A549 (cell line): ENCODE measurements around the gene MLXIP. TPM values are rescaled to one million over a fixed set of nuclear protein-coding genes. Genes with fewer than 3 reads are reported as not detected.
A peak's percentile ranks its signal among the peaks of the same experiment; 100 is the strongest.

ENCODE experiments used
- ATAC-seq, 2 experiments: fragments of 200-7000 bp in 1 of 2; fragments of >200 bp in 1 of 2; cut with Nextera tagmentation in 1 of 2; cut with Tn5 transposase in 1 of 2; 3 replicates each; pipeline versions ENCODE4 v1.8.0 to v1.9.1; 2018 to 2020; ENCODE audit warnings: mild to moderate bottlenecking in 1 of 2, moderate library complexity in 1 of 2
- CTCF ChIA-PET: fragments of 300-600 bp; sonication (Branson Sonifier 250); formaldehyde crosslinking; extraction: SDS; loops from one replicate; lab custom pipeline; 2021; ENCODE audit warnings: antibody characterized with exemption, inconsistent platforms; lab: Yijun Ruan, JAX
- POLR2A ChIA-PET: fragments of 350-600 bp; formaldehyde crosslinking; extraction: SDS; loops from one replicate; lab custom pipeline; 2021; ENCODE audit warnings: antibody characterized with exemption, inconsistent platforms; lab: Yijun Ruan, JAX
- DNase-seq, 2 experiments: peaks; one replicate each; pipeline versions ENCODE4 v3.0.0 to v3.0.0-alpha.2; 2011 to 2016; ENCODE audit warnings: low read depth in 1 of 2, low spot score in 1 of 2
- FAIRE-seq: peaks from 2 replicates; lab custom pipeline; 2011; peaks lifted over from hg19 to GRCh38; lab: Jason Lieb, UNC
- H3K27ac ChIP-seq, 2 experiments: fragments of >200 bp; sonication (Bioruptor Twin); formaldehyde crosslinking; 3 replicates each; pipeline ENCODE4 v1.5.1; 2016 to 2017
- H3K4me1 ChIP-seq: fragments of >200 bp; sonication (Bioruptor Twin); formaldehyde crosslinking; 3 replicates; pipeline ENCODE4 v1.6.1; 2016
- H3K4me2 ChIP-seq: fragments of >200 bp; sonication (Bioruptor Twin); formaldehyde crosslinking; 3 replicates; pipeline ENCODE4 v1.6.1; 2016
- H3K4me3 ChIP-seq: fragments of >200 bp; sonication (Bioruptor Twin); formaldehyde crosslinking; 3 replicates; pipeline ENCODE4 v1.5.1; 2016
- H3K9me3 ChIP-seq: fragments of >200 bp; sonication (Bioruptor Twin); formaldehyde crosslinking; 3 replicates; pipeline ENCODE4 v1.6.1; 2016
- BHLHE40 ChIP-seq: IDR thresholded peaks from 2 replicates; pipeline ENCODE4 v1.6.1; 2012; ENCODE audit warnings: low read depth, low read length, inconsistent platforms
- CEBPB ChIP-seq, 2 experiments: fragments of >200 bp in 1 of 2; sonication (Bioruptor Twin) in 1 of 2; formaldehyde crosslinking in 1 of 2; IDR thresholded peaks; 2 replicates each; pipeline ENCODE4 v1.6.1; 2012 to 2016
- E2F6 ChIP-seq: IDR thresholded peaks from 2 replicates; pipeline ENCODE4 v1.6.1; 2012; ENCODE audit warnings: low read depth, borderline replicate concordance
- EHF ChIP-seq: fragments of 250-450 bp; sonication (Bioruptor Pico); IDR thresholded peaks from 2 replicates; pipeline ENCODE4 v1.5.0; 2020; ENCODE audit warnings: mild to moderate bottlenecking
- ESRRA ChIP-seq: fragments of 150-350 bp; IDR thresholded peaks from 2 replicates; pipeline ENCODE4 v1.6.1; 2014; ENCODE audit warnings: mild to moderate bottlenecking, low read length, borderline replicate concordance
- FOSB ChIP-seq: fragments of 250-450 bp; sonication (Bioruptor Pico); IDR thresholded peaks from 2 replicates; pipeline ENCODE4 v1.5.0; 2020; ENCODE audit warnings: mild to moderate bottlenecking, moderate library complexity
- FOSL2 ChIP-seq, 2 experiments: fragments of 450-650 bp in 1 of 2; fragments of >200 bp in 1 of 2; sonication (Bioruptor Twin) in 1 of 2; formaldehyde crosslinking; IDR thresholded peaks; 2 replicates each; pipeline versions ENCODE4 v1.5.0 to v1.6.1; 2016 to 2020; ENCODE audit warnings: mild to moderate bottlenecking in 1 of 2, moderate library complexity in 1 of 2
- FOXS1 ChIP-seq: fragments of 250-450 bp; sonication (Bioruptor Pico); IDR thresholded peaks from 2 replicates; pipeline ENCODE4 v1.5.0; 2020; ENCODE audit warnings: mild to moderate bottlenecking, moderate library complexity
- HDAC2 ChIP-seq: fragments of 200-600 bp; sonication (generic); IDR thresholded peaks from 2 replicates; pipeline ENCODE4 v1.6.1; 2016
- HEYL ChIP-seq: fragments of 250-450 bp; sonication (Bioruptor Pico); IDR thresholded peaks from 2 replicates; pipeline ENCODE4 v1.8.0; 2021; ENCODE audit warnings: mild to moderate bottlenecking, moderate library complexity
- HOXA7 ChIP-seq: fragments of 250-450 bp; sonication (Bioruptor Pico); IDR thresholded peaks from 2 replicates; pipeline ENCODE4 v1.5.0; 2020; ENCODE audit warnings: mild to moderate bottlenecking, moderate library complexity
- HOXB13 ChIP-seq: fragments of 250-450 bp; sonication (Bioruptor Pico); IDR thresholded peaks from 2 replicates; pipeline ENCODE4 v1.5.0; 2020; ENCODE audit warnings: low read depth, mild to moderate bottlenecking, moderate library complexity
- HOXB5 ChIP-seq: fragments of 250-450 bp; sonication (Bioruptor Pico); IDR thresholded peaks from 2 replicates; pipeline ENCODE4 v1.5.0; 2020; ENCODE audit warnings: mild to moderate bottlenecking, moderate library complexity
- JUN ChIP-seq, 2 experiments: fragments of >200 bp; sonication (Bioruptor Twin); formaldehyde crosslinking; IDR thresholded peaks; 2 replicates in 1 of 2; 3 replicates in 1 of 2; pipeline ENCODE4 v1.6.1; 2016 to 2017
- JUNB ChIP-seq: fragments of >200 bp; sonication (Bioruptor Twin); formaldehyde crosslinking; IDR thresholded peaks from 2 replicates; pipeline ENCODE4 v1.6.1; 2016
- MAFK ChIP-seq: fragments of 450-650 bp; IDR thresholded peaks from 2 replicates; pipeline ENCODE4 v1.6.1; 2014; ENCODE audit not compliant: partially characterized antibody
- NFE2L2 ChIP-seq: fragments of 150-350 bp; conservative IDR thresholded peaks from 2 replicates; pipeline ENCODE4 v1.6.1; 2014; ENCODE audit warnings: low read length
- NPAS2 ChIP-seq: fragments of 250-450 bp; sonication (Bioruptor Pico); IDR thresholded peaks from 2 replicates; pipeline ENCODE4 v1.8.0; 2022; ENCODE audit warnings: mild to moderate bottlenecking, moderate library complexity, borderline replicate concordance
- NR3C1 ChIP-seq: fragments of >200 bp; sonication (Bioruptor Twin); formaldehyde crosslinking; IDR thresholded peaks from 3 replicates; pipeline ENCODE4 v1.6.1; 2017
- PHF8 ChIP-seq: fragments of 200-600 bp; sonication (generic); IDR thresholded peaks from 2 replicates; pipeline ENCODE4 v1.6.1; 2016; ENCODE audit warnings: low read depth, mild to moderate bottlenecking, antibody characterized with exemption, moderate library complexity, borderline replicate concordance
- POLR2A ChIP-seq: IDR thresholded peaks from 2 replicates; pipeline ENCODE4 v1.6.1; 2012; ENCODE audit warnings: mild to moderate bottlenecking, low read length
- REST ChIP-seq: fragments of 200-600 bp; sonication (generic); IDR thresholded peaks from 2 replicates; pipeline ENCODE4 v1.6.1; 2016; ENCODE audit warnings: antibody characterized with exemption, mild to moderate bottlenecking, moderate library complexity
- SMC3 ChIP-seq: fragments of >200 bp; sonication (Bioruptor Twin); formaldehyde crosslinking; IDR thresholded peaks from 3 replicates; pipeline ENCODE4 v1.6.1; 2018; ENCODE audit warnings: inconsistent platforms
- TFCP2L1 ChIP-seq: fragments of 250-450 bp; sonication (Bioruptor Pico); IDR thresholded peaks from 2 replicates; pipeline ENCODE4 v1.5.0; 2021; ENCODE audit warnings: mild to moderate bottlenecking
- ZC3H11A ChIP-seq: fragments of 450-650 bp; IDR thresholded peaks from 2 replicates; pipeline ENCODE4 v1.6.1; 2014; ENCODE audit warnings: antibody characterized with exemption, mild to moderate bottlenecking
- ZFP36 ChIP-seq: fragments of 450-650 bp; IDR thresholded peaks from 2 replicates; pipeline ENCODE4 v1.6.1; 2014; ENCODE audit warnings: borderline replicate concordance; ENCODE audit not compliant: partially characterized antibody
- ZNF302 ChIP-seq: fragments of 250-450 bp; sonication (Bioruptor Pico); IDR thresholded peaks from 2 replicates; pipeline ENCODE4 v1.9.0; 2021; ENCODE audit warnings: inconsistent platforms, mild to moderate bottlenecking, moderate library complexity
- ZSCAN20 ChIP-seq: fragments of 250-450 bp; sonication (Bioruptor Pico); IDR thresholded peaks from 2 replicates; pipeline ENCODE4 v1.8.0; 2022; ENCODE audit warnings: mild to moderate bottlenecking, moderate library complexity
- WGBS: methylation state at CpG from one replicate; pipeline ENCODE4 v1.1.6; 2017; ENCODE audit errors: missing lambda C conversion rate; 5-methylcytosine and 5-hydroxymethylcytosine counted together
- polyA plus RNA-seq, 4 experiments: library from polyadenylated mRNA; depleted of rRNA in 3 of 4; stranded (reverse); fragments of >200 nt; fragmentation: RNase III in 1 of 4; extraction: RNeasy Plus Mini Kit Qiagen cat#74134 plus additional on column Dnase treatment in 1 of 4; gene quantifications; 2 replicates in 3 of 4; 3 replicates in 1 of 4; pipeline ENCODE4 v1.2.3, GENCODE V29; 2011 to 2017
- TF ChIP-seq, protein P1 (sequence below): IDR thresholded peaks from 2 replicates; pipeline ENCODE4 v1.6.1; 2012
- TF ChIP-seq, protein P2 (sequence below): fragments of 250-450 bp; sonication (Bioruptor Pico); IDR thresholded peaks from 2 replicates; pipeline ENCODE4 v1.5.0; 2020; ENCODE audit warnings: low read depth, mild to moderate bottlenecking, moderate library complexity
- TF ChIP-seq, protein P3 (sequence below): IDR thresholded peaks from 2 replicates; pipeline ENCODE4 v1.6.1; 2012

Gene MLXIP
- polyA plus RNA-seq, 2 of the 4 experiments (the other 2 are of a cell fraction) = 7.0 to 21.4 TPM

GRCh38 chr12:122049827-122050226 lies 28.7 kb upstream of the MLXIP start:
- CTCF ChIA-PET = interaction anchor here (0.7 to 32.3 kb wide), 5 partner anchors 12 to 141 kb away, joined by 3 to 850 read pairs (median 10); no protein-coding TSS in a partner anchor

DNA sequence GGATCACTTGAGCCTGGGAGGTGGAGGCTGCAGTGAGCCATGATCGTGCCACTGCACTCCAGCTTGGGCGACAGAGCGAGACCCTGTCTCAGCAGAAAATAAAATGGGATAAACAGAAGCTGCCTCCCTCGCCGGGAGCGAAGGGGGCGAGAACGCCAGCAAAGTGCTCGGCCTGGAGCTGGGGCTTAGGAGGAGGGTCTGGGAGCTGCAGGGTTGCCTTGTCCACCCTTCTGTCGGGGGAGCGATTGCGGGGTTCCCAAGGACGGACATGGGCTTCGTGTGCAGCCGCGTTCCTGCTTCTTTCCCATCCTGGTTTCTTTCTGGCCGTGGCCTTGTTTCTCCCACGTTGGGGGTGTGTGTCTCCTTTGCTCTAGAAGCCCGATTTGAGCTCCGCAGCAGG lies 27.9 kb upstream of the MLXIP start:
- H3K9me3 ChIP-seq = no peaks in the 10 kb centered on the region
- TF ChIP-seq POLR2A = no peak
- TF ChIP-seq CEBPB (IDR thresholded peaks at IDR 0.05) = no peak
- no peak for TF ChIP-seq PHF8
- no peak for TF ChIP-seq SMC3
- TF ChIP-seq ZFP36 = no peak
- TF ChIP-seq E2F6 = no peak
- no peak for TF ChIP-seq HOXB5 (CRISPR knock-in tag)
- TF ChIP-seq FOSB (CRISPR knock-in tag) = no peak
- no peak for TF ChIP-seq NFE2L2
- no peak for TF ChIP-seq NPAS2 (CRISPR knock-in tag)
- TF ChIP-seq HOXB13 (CRISPR knock-in tag) = no peak
- TF ChIP-seq HEYL = no peak
- TF ChIP-seq JUNB = no peak
- TF ChIP-seq REST = no peak
- TF ChIP-seq ZSCAN20 = no peak
- TF ChIP-seq, protein P1, sequence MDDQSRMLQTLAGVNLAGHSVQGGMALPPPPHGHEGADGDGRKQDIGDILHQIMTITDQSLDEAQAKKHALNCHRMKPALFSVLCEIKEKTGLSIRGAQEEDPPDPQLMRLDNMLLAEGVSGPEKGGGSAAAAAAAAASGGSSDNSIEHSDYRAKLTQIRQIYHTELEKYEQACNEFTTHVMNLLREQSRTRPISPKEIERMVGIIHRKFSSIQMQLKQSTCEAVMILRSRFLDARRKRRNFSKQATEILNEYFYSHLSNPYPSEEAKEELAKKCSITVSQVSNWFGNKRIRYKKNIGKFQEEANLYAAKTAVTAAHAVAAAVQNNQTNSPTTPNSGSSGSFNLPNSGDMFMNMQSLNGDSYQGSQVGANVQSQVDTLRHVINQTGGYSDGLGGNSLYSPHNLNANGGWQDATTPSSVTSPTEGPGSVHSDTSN = no peak
- TF ChIP-seq FOSL2 (IDR thresholded peaks at IDR 0.05) = no peak
- TF ChIP-seq FOSL2 (CRISPR knock-in tag; IDR thresholded peaks at IDR 0.05) = no peak
- no peak for TF ChIP-seq BHLHE40
- TF ChIP-seq, all 56 proteins: peak for 0
- H3K4me3 ChIP-seq = no peak overlapping the region
- peaks cover 24% of the 10 kb centered on the region for H3K4me1 ChIP-seq
- ChIA-PET CTCF (interaction anchor here (0.6 to 32.3 kb wide), 6 partner anchors 21 to 257 kb away, joined by 3 to 850 read pairs (median 4); partner anchors contain the start of genes MLXIP and RHOF), POLR2A (no interaction called here)
- WGBS = 94% methylated on average over 20 of the region's 20 CpGs
- no peak overlapping the region for H3K4me2 ChIP-seq
- peak overlapping the region in 1 of 2 experiments; percentile 59; a peak in 1 of 6 replicates for H3K27ac ChIP-seq
- no peak for DNase-seq
- FAIRE-seq = no peak
- ATAC-seq = no peak

More at GRCh38 chr12:122049827-122050226, 28.7 kb upstream of the MLXIP start:
- Histone ChIP-seq H3K4me1 (peaks cover 24% of the 10 kb centered on the region), H3K27ac (no peak overlapping the region), H3K9me3 (no peaks in the 10 kb centered on the region), H3K4me3 (no peak overlapping the region), H3K4me2 (no peak overlapping the region)
- ATAC-seq (no peak), DNase-seq (no peak), FAIRE-seq (no peak)
- 79% methylated on average over 9 of the region's 9 CpGs for WGBS
- POLR2A ChIA-PET = no interaction called here
- TF ChIP-seq HEYL (no peak), ZC3H11A (no peak), SMC3 (no peak), HOXA7 (no peak), CEBPB (IDR thresholded peaks at IDR 0.05) (no peak), FOSB (CRISPR knock-in tag) (no peak), ESRRA (no peak), TFCP2L1 (CRISPR knock-in tag) (no peak), JUN (IDR thresholded peaks at IDR 0.05) (no peak), HDAC2 (no peak), MAFK (no peak), ZSCAN20 (no peak), EHF (CRISPR knock-in tag) (no peak), ZNF302 (CRISPR knock-in tag) (no peak), BHLHE40 (no peak), NR3C1 (no peak), FOXS1 (CRISPR knock-in tag) (no peak)
- TF ChIP-seq, protein P2, sequence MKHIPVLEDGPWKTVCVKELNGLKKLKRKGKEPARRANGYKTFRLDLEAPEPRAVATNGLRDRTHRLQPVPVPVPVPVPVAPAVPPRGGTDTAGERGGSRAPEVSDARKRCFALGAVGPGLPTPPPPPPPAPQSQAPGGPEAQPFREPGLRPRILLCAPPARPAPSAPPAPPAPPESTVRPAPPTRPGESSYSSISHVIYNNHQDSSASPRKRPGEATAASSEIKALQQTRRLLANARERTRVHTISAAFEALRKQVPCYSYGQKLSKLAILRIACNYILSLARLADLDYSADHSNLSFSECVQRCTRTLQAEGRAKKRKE (CRISPR knock-in tag) = no peak
- TF ChIP-seq, protein P3, sequence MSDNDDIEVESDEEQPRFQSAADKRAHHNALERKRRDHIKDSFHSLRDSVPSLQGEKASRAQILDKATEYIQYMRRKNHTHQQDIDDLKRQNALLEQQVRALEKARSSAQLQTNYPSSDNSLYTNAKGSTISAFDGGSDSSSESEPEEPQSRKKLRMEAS = no peak
